AG09309 (cell line): ENCODE measurements around the gene AUTS2.

ENCODE experiments used
- DNase-seq: peaks from one replicate; pipeline ENCODE4 v3.0.0-alpha.2; 2010; ENCODE audit warnings: low read depth
- H3K4me3 ChIP-seq: 2 replicates; pipeline ENCODE4 v1.5.1; 2011; ENCODE audit warnings: mild to moderate bottlenecking, low read depth, low read length, moderate library complexity; ENCODE audit not compliant: control insufficient read depth
- TF ChIP-seq, protein P1 (sequence below): IDR thresholded peaks from 2 replicates; pipeline ENCODE4 v1.5.1; 2011; ENCODE audit warnings: mild to moderate bottlenecking, low read depth, low read length, inconsistent platforms; ENCODE audit not compliant: insufficient read depth, control insufficient read depth; ENCODE audit errors: missing control alignments

AUTS2 gene

DNA sequence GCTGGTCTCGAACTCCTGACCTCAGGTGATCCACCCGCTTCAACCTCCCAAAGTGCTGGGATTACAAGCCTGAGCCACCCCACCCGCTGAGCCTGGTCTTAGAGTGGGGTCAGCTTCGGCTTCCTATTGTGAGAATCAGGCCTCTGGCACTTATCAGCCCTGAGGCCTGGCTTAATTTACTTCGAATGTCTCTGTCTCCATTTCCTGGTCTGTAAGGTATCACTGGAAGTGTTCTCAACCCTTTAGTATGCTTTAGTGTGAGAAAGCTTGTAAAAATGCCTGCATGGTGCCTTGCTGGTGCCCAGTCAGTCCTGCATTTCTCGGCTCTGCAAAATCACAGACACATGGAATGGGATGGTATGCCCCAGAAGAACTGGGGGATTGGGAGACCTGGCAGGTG is 862.3 kb downstream of the AUTS2 start:
- TF ChIP-seq, protein P1, sequence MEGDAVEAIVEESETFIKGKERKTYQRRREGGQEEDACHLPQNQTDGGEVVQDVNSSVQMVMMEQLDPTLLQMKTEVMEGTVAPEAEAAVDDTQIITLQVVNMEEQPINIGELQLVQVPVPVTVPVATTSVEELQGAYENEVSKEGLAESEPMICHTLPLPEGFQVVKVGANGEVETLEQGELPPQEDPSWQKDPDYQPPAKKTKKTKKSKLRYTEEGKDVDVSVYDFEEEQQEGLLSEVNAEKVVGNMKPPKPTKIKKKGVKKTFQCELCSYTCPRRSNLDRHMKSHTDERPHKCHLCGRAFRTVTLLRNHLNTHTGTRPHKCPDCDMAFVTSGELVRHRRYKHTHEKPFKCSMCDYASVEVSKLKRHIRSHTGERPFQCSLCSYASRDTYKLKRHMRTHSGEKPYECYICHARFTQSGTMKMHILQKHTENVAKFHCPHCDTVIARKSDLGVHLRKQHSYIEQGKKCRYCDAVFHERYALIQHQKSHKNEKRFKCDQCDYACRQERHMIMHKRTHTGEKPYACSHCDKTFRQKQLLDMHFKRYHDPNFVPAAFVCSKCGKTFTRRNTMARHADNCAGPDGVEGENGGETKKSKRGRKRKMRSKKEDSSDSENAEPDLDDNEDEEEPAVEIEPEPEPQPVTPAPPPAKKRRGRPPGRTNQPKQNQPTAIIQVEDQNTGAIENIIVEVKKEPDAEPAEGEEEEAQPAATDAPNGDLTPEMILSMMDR, result no peak
- no peak overlapping the region for H3K4me3 ChIP-seq
- DNase-seq, result no peak

DNA sequence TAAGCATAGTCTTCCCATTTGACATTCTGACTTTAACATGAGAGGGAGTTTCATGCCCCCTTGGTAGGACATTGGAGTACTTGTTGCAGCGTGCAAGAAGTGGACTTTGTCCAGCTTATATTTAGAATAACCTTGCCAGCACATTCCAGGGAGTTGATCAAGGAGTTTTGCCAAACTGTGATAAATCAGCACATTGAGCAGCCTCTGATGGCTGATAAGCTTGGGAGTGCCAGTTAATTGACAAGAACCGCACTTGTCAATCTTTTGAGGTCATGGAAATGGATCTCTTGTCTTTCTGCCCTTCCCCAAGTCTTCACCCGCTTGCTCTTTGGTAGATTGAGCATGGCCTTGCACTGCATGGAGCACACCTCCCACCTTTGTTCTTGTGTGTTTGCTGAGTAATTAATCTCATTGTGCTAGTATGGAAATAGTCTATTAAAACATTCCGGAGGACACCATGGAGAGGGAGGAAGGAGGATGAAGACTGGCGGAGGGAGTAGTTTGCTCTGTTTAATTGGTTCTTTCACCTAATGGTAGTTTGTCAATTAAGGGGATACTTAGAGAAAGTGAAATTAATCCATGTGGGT is 865.2 kb downstream of the AUTS2 start:
- TF ChIP-seq, protein P1, result no peak
- no peak for DNase-seq
- no peak overlapping the region for H3K4me3 ChIP-seq

DNA sequence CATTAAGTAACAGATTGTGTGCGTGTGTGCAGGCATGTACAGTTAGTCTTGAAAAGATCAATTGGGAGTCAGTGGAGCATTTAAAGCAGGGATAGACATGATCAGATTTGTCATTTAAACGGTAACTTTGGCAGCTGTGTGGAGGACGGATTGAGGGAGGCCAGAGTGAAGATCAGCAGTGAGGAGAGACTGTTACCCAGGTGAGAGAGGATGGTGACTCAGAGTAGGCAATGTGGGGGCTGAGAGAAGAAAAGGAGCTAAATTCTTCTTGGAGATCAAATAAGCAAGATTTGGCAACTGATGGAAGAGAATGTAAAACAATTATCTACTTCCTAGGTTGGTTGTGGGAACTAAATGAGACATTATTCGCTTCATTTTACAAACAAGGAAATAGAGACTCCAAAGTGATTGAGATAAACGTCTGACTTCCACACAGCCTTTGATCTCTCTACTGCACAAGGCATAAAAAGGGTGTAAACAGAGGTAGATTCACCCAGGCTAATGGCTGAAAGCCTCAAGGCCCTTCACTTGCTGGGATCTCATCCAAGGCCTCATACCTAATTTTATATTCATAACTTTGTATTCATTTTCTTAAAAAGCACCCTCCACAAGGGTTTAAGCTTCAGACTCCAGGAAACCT is 868.6 kb downstream of the AUTS2 start:
- no peak overlapping the region for H3K4me3 ChIP-seq
- TF ChIP-seq, protein P1, result no peak
- DNase-seq, result no peak

DNA sequence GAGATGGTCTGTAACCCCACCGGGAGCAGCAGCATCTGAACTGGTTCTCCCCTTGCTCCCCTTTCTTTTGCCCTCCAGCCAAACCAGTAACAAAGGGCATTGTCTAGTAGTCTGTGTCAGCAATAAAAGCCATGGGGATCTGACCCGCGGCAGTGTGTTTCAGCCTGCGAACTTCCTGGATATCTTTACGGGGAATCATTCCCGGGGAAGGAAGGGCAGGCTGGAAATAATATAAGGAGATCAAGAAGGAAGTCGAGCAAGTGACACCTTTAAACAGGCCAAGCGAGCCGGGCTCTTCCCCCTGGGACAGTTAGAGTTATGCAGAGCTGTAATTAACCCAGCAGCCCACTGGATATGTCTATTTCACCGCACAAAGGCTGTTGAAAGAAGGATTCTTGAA is 872.5 kb downstream of the AUTS2 start:
- no peak for DNase-seq
- TF ChIP-seq, protein P1, result no peak
- no peak overlapping the region for H3K4me3 ChIP-seq

DNA sequence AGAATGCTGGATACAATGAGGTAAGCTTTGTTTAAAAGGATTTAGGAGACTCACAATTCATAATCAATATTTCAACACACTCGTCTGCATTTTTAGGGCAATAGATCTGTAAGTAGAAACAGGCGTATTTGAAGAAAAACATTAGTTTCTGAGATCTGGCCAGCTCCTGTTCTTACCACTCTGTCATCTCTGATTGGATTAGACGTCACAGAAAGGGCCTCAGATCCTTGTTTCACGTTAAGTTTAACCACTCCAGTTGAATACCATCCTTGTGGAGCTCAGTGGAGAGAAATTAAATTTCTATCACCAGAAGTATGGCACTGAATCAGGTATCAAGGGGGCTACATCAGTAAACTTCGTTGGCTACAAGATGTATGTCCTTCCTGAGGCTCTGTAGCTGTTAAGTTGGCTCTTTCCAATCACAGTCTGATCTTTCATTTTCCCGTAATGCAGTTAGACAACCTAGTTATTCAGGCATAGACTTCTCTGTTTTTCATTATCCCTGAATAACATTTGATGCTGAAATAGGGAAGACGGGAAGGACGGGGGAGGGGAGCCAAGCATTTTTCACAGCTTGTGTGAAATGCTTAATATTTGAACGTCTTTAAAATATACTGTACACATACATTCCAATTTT is 874.4 kb downstream of the AUTS2 start:
- H3K4me3 ChIP-seq, result no peak overlapping the region
- TF ChIP-seq, protein P1, result no peak
- no peak for DNase-seq

DNA sequence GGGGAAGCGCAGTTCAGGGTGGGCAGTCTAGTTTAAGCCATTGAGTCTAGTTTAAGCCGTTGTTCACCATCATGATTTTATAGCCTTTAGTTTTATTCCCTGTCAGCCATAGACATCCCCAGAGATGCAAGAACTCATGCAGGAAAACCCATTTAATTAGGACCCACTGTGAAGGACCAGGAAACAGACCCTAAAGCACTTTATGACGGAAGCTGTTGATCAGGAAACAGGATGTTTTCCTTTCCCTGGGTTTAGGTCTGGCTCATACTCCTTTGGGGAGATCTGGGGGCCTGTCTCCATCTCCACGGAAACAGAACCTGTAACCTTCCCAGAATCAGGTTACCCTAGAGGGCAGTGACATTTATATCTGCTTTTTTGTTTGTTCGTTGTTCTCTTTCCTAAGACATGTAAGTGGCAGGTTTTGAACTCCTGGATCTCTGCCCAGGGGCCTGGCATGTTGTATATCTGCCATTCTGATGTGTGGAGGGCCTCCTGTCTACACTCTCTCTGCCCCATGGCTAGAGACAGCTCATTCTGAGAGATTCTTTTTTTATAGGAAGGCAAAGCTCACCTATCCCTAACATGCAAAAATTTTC is 876.5 kb downstream of the AUTS2 start:
- DNase-seq, result no peak

More for the DNA sequence above, 876.5 kb downstream of the AUTS2 start:
- H3K4me3 ChIP-seq, result no peak overlapping the region
- TF ChIP-seq, protein P1, result no peak
